Measurements from ENCODE around the gene FBXO2.

Gene FBXO2

GRCh38 chr1:11626551-11626950, 27.7 kb downstream of the FBXO2 start:
- no peaks in the 10 kb centered on the region for H3K36me3 ChIP-seq (ENCODE audit: control insufficient read depth, insufficient read depth, low read length)
- H3K9me3 ChIP-seq (ENCODE audit: control insufficient read depth, insufficient read depth, low read length), result no peaks in the 10 kb centered on the region
- H3K4me1 ChIP-seq (ENCODE audit: control insufficient read depth, insufficient read depth, low read length), result no peaks in the 10 kb centered on the region
- no peak overlapping the region for H3K9ac ChIP-seq (ENCODE audit: low read depth, low read length)
- H3K4me3 ChIP-seq (ENCODE audit: low read depth, low read length), result no peak overlapping the region
- no peak overlapping the region for H3K27ac ChIP-seq (ENCODE audit: low read depth, low read length)
- no peaks in the 10 kb centered on the region for H3K27me3 ChIP-seq (ENCODE audit: control insufficient read depth, insufficient read depth, low read length)

- H3K27me3 ChIP-seq (ENCODE audit: control insufficient read depth, insufficient read depth, low read length), result no peaks in the 10 kb centered on the region
- H3K36me3 ChIP-seq (ENCODE audit: control insufficient read depth, insufficient read depth, low read length), result no peaks in the 10 kb centered on the region
- H3K9me3 ChIP-seq (ENCODE audit: control insufficient read depth, insufficient read depth, low read length), result no peaks in the 10 kb centered on the region
- no peak overlapping the region for H3K27ac ChIP-seq (ENCODE audit: low read depth, low read length)
- no peak overlapping the region for H3K9ac ChIP-seq (ENCODE audit: low read depth, low read length)
- no peaks in the 10 kb centered on the region for H3K4me1 ChIP-seq (ENCODE audit: control insufficient read depth, insufficient read depth, low read length)
- H3K4me3 ChIP-seq (ENCODE audit: low read depth, low read length), result no peak overlapping the region
Observed at GRCh38 chr1:11623702-11624101, 30.5 kb downstream of the FBXO2 start.

GRCh38 chr1:11622398-11622797, 31.8 kb downstream of the FBXO2 start:
- Histone ChIP-seq H3K9me3 (ENCODE audit: control insufficient read depth, insufficient read depth, low read length) (no peaks in the 10 kb centered on the region), H3K27ac (ENCODE audit: low read depth, low read length) (no peak overlapping the region), H3K4me3 (ENCODE audit: low read depth, low read length) (no peak overlapping the region), H3K9ac (ENCODE audit: low read depth, low read length) (no peak overlapping the region), H3K27me3 (ENCODE audit: control insufficient read depth, insufficient read depth, low read length) (no peaks in the 10 kb centered on the region), H3K36me3 (ENCODE audit: control insufficient read depth, insufficient read depth, low read length) (no peaks in the 10 kb centered on the region), H3K4me1 (ENCODE audit: control insufficient read depth, insufficient read depth, low read length) (no peaks in the 10 kb centered on the region)

- Histone ChIP-seq H3K27ac (ENCODE audit: low read depth, low read length) (no peak overlapping the region), H3K4me1 (ENCODE audit: control insufficient read depth, insufficient read depth, low read length) (no peaks in the 10 kb centered on the region), H3K9ac (ENCODE audit: low read depth, low read length) (no peak overlapping the region), H3K27me3 (ENCODE audit: control insufficient read depth, insufficient read depth, low read length) (no peaks in the 10 kb centered on the region), H3K36me3 (ENCODE audit: control insufficient read depth, insufficient read depth, low read length) (no peaks in the 10 kb centered on the region), H3K4me3 (ENCODE audit: low read depth, low read length) (no peak overlapping the region), H3K9me3 (ENCODE audit: control insufficient read depth, insufficient read depth, low read length) (no peaks in the 10 kb centered on the region)
Observed at GRCh38 chr1:11620924-11621323, 33.3 kb downstream of the FBXO2 start.

GRCh38 chr1:11620405-11620804, 33.8 kb downstream of the FBXO2 start:
- Histone ChIP-seq H3K4me3 (ENCODE audit: low read depth, low read length) (no peak overlapping the region), H3K27me3 (ENCODE audit: control insufficient read depth, insufficient read depth, low read length) (no peaks in the 10 kb centered on the region), H3K27ac (ENCODE audit: low read depth, low read length) (no peak overlapping the region), H3K9me3 (ENCODE audit: control insufficient read depth, insufficient read depth, low read length) (no peaks in the 10 kb centered on the region), H3K4me1 (ENCODE audit: control insufficient read depth, insufficient read depth, low read length) (no peaks in the 10 kb centered on the region), H3K36me3 (ENCODE audit: control insufficient read depth, insufficient read depth, low read length) (no peaks in the 10 kb centered on the region), H3K9ac (ENCODE audit: low read depth, low read length) (no peak overlapping the region)

- H3K27ac ChIP-seq (ENCODE audit: low read depth, low read length), result no peak overlapping the region
- H3K9ac ChIP-seq (ENCODE audit: low read depth, low read length), result no peak overlapping the region
- no peaks in the 10 kb centered on the region for H3K9me3 ChIP-seq (ENCODE audit: control insufficient read depth, insufficient read depth, low read length)
- H3K36me3 ChIP-seq (ENCODE audit: control insufficient read depth, insufficient read depth, low read length), result no peaks in the 10 kb centered on the region
- H3K27me3 ChIP-seq (ENCODE audit: control insufficient read depth, insufficient read depth, low read length), result no peaks in the 10 kb centered on the region
- H3K4me3 ChIP-seq (ENCODE audit: low read depth, low read length), result no peak overlapping the region
- no peaks in the 10 kb centered on the region for H3K4me1 ChIP-seq (ENCODE audit: control insufficient read depth, insufficient read depth, low read length)
Observed at GRCh38 chr1:11617741-11618140, 36.5 kb downstream of the FBXO2 start.

- Histone ChIP-seq H3K27me3 (ENCODE audit: control insufficient read depth, insufficient read depth, low read length) (no peaks in the 10 kb centered on the region), H3K4me1 (ENCODE audit: control insufficient read depth, insufficient read depth, low read length) (no peaks in the 10 kb centered on the region), H3K9me3 (ENCODE audit: control insufficient read depth, insufficient read depth, low read length) (no peaks in the 10 kb centered on the region), H3K9ac (ENCODE audit: low read depth, low read length) (no peak overlapping the region), H3K4me3 (ENCODE audit: low read depth, low read length) (no peak overlapping the region), H3K36me3 (ENCODE audit: control insufficient read depth, insufficient read depth, low read length) (no peaks in the 10 kb centered on the region), H3K27ac (ENCODE audit: low read depth, low read length) (no peak overlapping the region)
Observed at GRCh38 chr1:11617314-11617713, 36.9 kb downstream of the FBXO2 start.

- H3K4me1 ChIP-seq (ENCODE audit: control insufficient read depth, insufficient read depth, low read length), result no peaks in the 10 kb centered on the region
- H3K9ac ChIP-seq (ENCODE audit: low read depth, low read length), result no peak overlapping the region
- H3K36me3 ChIP-seq (ENCODE audit: control insufficient read depth, insufficient read depth, low read length), result no peaks in the 10 kb centered on the region
- H3K9me3 ChIP-seq (ENCODE audit: control insufficient read depth, insufficient read depth, low read length), result no peaks in the 10 kb centered on the region
- H3K4me3 ChIP-seq (ENCODE audit: low read depth, low read length), result no peak overlapping the region
- no peak overlapping the region for H3K27ac ChIP-seq (ENCODE audit: low read depth, low read length)
- H3K27me3 ChIP-seq (ENCODE audit: control insufficient read depth, insufficient read depth, low read length), result no peaks in the 10 kb centered on the region
Observed at GRCh38 chr1:11616766-11617165, 37.5 kb downstream of the FBXO2 start.

GRCh38 chr1:11615090-11615489, 39.1 kb downstream of the FBXO2 start:
- H3K27me3 ChIP-seq (ENCODE audit: control insufficient read depth, insufficient read depth, low read length), result no peaks in the 10 kb centered on the region
- no peaks in the 10 kb centered on the region for H3K36me3 ChIP-seq (ENCODE audit: control insufficient read depth, insufficient read depth, low read length)
- H3K4me1 ChIP-seq (ENCODE audit: control insufficient read depth, insufficient read depth, low read length), result no peaks in the 10 kb centered on the region
- H3K4me3 ChIP-seq (ENCODE audit: low read depth, low read length), result no peak overlapping the region
- no peaks in the 10 kb centered on the region for H3K9me3 ChIP-seq (ENCODE audit: control insufficient read depth, insufficient read depth, low read length)
- H3K9ac ChIP-seq (ENCODE audit: low read depth, low read length), result no peak overlapping the region
- no peak overlapping the region for H3K27ac ChIP-seq (ENCODE audit: low read depth, low read length)

- no peak overlapping the region for H3K27ac ChIP-seq (ENCODE audit: low read depth, low read length)
- H3K9ac ChIP-seq (ENCODE audit: low read depth, low read length), result no peak overlapping the region
- no peaks in the 10 kb centered on the region for H3K4me1 ChIP-seq (ENCODE audit: control insufficient read depth, insufficient read depth, low read length)
- no peak overlapping the region for H3K4me3 ChIP-seq (ENCODE audit: low read depth, low read length)
- no peaks in the 10 kb centered on the region for H3K9me3 ChIP-seq (ENCODE audit: control insufficient read depth, insufficient read depth, low read length)
- H3K36me3 ChIP-seq (ENCODE audit: control insufficient read depth, insufficient read depth, low read length), result no peaks in the 10 kb centered on the region
- H3K27me3 ChIP-seq (ENCODE audit: control insufficient read depth, insufficient read depth, low read length), result no peaks in the 10 kb centered on the region
Observed at GRCh38 chr1:11613347-11613746, 40.9 kb downstream of the FBXO2 start.

GRCh38 chr1:11611638-11612327, 42.4 kb downstream of the FBXO2 start:
- H3K4me1 ChIP-seq (ENCODE audit: control insufficient read depth, insufficient read depth, low read length), result no peaks in the 10 kb centered on the region
- no peaks in the 10 kb centered on the region for H3K9me3 ChIP-seq (ENCODE audit: control insufficient read depth, insufficient read depth, low read length)
- no peak overlapping the region for H3K4me3 ChIP-seq (ENCODE audit: low read depth, low read length)
- no peaks in the 10 kb centered on the region for H3K27me3 ChIP-seq (ENCODE audit: control insufficient read depth, insufficient read depth, low read length)
- no peaks in the 10 kb centered on the region for H3K36me3 ChIP-seq (ENCODE audit: control insufficient read depth, insufficient read depth, low read length)
- no peak overlapping the region for H3K9ac ChIP-seq (ENCODE audit: low read depth, low read length)
- no peak overlapping the region for H3K27ac ChIP-seq (ENCODE audit: low read depth, low read length)
